ENCODE results near the gene PCBP1.

GRCh38 chr2:70078384-70078783 lies 8.9 kb upstream of the PCBP1 start:
- no peak for TF ChIP-seq POLR2A (IDR thresholded peaks at IDR 0.05)
- TF ChIP-seq, protein P1, sequence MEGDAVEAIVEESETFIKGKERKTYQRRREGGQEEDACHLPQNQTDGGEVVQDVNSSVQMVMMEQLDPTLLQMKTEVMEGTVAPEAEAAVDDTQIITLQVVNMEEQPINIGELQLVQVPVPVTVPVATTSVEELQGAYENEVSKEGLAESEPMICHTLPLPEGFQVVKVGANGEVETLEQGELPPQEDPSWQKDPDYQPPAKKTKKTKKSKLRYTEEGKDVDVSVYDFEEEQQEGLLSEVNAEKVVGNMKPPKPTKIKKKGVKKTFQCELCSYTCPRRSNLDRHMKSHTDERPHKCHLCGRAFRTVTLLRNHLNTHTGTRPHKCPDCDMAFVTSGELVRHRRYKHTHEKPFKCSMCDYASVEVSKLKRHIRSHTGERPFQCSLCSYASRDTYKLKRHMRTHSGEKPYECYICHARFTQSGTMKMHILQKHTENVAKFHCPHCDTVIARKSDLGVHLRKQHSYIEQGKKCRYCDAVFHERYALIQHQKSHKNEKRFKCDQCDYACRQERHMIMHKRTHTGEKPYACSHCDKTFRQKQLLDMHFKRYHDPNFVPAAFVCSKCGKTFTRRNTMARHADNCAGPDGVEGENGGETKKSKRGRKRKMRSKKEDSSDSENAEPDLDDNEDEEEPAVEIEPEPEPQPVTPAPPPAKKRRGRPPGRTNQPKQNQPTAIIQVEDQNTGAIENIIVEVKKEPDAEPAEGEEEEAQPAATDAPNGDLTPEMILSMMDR (IDR thresholded peaks at IDR 0.05), result no peak
